Activated gamma-delta T cell (primary cell): ENCODE results near the gene KMT2D.

Source experiments
- DNase-seq: peaks from one replicate; lab custom pipeline; 2025; lab: John Stamatoyannopoulos, UW

KMT2D gene

GRCh38 chr12:49033611-49034285 lies 26.8 kb downstream of the KMT2D start:
- DNase-seq: no peak

GRCh38 chr12:49032679-49033447 lies 27.7 kb downstream of the KMT2D start:
- DNase-seq: no peak

- no peak for DNase-seq
Observed at GRCh38 chr12:49032276-49032675, 28.3 kb downstream of the KMT2D start.

GRCh38 chr12:49031573-49032161 lies 28.9 kb downstream of the KMT2D start:
- DNase-seq: no peak

- no peak for DNase-seq
Observed at GRCh38 chr12:49030714-49031572, 29.7 kb downstream of the KMT2D start.

GRCh38 chr12:49030119-49030518 lies 30.5 kb downstream of the KMT2D start:
- no peak for DNase-seq

- no peak for DNase-seq
Observed at GRCh38 chr12:49028666-49029275, 31.8 kb downstream of the KMT2D start.

- DNase-seq: no peak
Observed at GRCh38 chr12:49027846-49028555, 32.6 kb downstream of the KMT2D start.

- DNase-seq: no peak
Observed at GRCh38 chr12:49026678-49027480, 33.7 kb downstream of the KMT2D start.

GRCh38 chr12:49026101-49026500 lies 34.5 kb downstream of the KMT2D start:
- no peak for DNase-seq

GRCh38 chr12:49025463-49025862 lies 35.1 kb downstream of the KMT2D start:
- no peak for DNase-seq

- DNase-seq: no peak
Observed at GRCh38 chr12:49024543-49024942, 36.1 kb downstream of the KMT2D start.

GRCh38 chr12:49023812-49024211 lies 36.8 kb downstream of the KMT2D start:
- no peak for DNase-seq

- no peak for DNase-seq
Observed at GRCh38 chr12:49022558-49023178, 37.9 kb downstream of the KMT2D start.

GRCh38 chr12:49021292-49021915 lies 39.2 kb downstream of the KMT2D start:
- no peak for DNase-seq

GRCh38 chr12:49020441-49020840 lies 40.2 kb downstream of the KMT2D start:
- DNase-seq: no peak

GRCh38 chr12:49019443-49020324 lies 40.9 kb downstream of the KMT2D start:
- no peak for DNase-seq

- no peak for DNase-seq
Observed at GRCh38 chr12:49019120-49019430, 41.5 kb downstream of the KMT2D start.
